Ectodermal cell (in vitro differentiated cells): Measurements from ENCODE around the gene PIGW.

Experiments
- H3K27ac ChIP-seq: 2 replicates; pipeline ENCODE4 v1.7.0; 2013; ENCODE audit warnings: mild to moderate bottlenecking, low read depth, low read length; ENCODE audit not compliant: insufficient read depth, poor library complexity, severe bottlenecking
- H3K27me3 ChIP-seq: 2 replicates; pipeline ENCODE4 v1.7.0; 2013; ENCODE audit warnings: mild to moderate bottlenecking, low read length; ENCODE audit not compliant: insufficient read depth, control insufficient read depth, poor library complexity, severe bottlenecking
- H3K36me3 ChIP-seq: one replicate; pipeline ENCODE4 v1.7.0; 2013; ENCODE audit warnings: low read length; ENCODE audit not compliant: control insufficient read depth, insufficient read depth
- H3K4me1 ChIP-seq: one replicate; pipeline ENCODE4 v1.7.0; 2013; ENCODE audit warnings: low read length; ENCODE audit not compliant: control insufficient read depth, insufficient read depth
- H3K4me3 ChIP-seq: 2 replicates; pipeline ENCODE4 v1.7.0; 2013; ENCODE audit warnings: low read depth, low read length, control low read depth; ENCODE audit not compliant: insufficient read depth
- H3K9me3 ChIP-seq: 2 replicates; pipeline ENCODE4 v1.7.0; 2013; ENCODE audit warnings: mild to moderate bottlenecking, low read length, moderate library complexity; ENCODE audit not compliant: control insufficient read depth
- WGBS, 2 experiments: methylation state at CpG; one replicate each; pipeline ENCODE4 v1.1.7; 2013; ENCODE audit warnings: missing lambda C conversion rate in 2 of 2; 5-methylcytosine and 5-hydroxymethylcytosine counted together

PIGW gene

DNA sequence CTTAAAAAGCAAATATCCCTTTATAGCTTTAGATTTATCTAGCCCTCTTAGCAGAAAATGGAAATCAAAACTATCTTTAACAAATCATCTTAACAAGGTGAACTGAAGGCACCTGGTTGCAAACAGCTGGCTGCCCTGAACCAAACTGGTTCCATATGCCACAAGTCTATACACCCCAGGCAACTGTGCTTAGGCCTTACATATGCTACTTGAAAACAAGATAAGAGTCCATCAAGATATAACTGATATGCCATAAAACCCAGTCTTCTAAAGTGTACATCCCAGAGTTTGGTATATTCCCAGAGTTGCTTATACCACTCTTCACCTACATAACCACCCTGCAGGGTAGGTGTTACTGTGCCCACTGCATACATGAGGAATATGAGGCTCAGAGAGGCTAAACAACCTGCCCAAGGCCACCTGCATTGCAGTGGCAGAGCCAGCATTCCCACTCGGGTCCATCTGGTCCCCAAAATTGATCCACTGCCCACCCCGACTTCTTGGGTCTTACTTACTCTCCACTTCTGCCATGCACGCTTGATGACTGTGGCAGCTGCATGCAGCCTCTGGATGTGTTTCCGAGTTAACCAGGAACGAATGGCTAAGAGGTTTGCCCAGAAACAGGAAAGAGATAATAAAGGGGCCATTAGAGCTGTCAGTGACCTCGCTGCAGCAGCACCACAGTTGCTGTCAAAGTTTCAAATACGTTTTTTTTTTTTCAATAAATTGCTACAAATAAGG, 36.1 kb upstream of the PIGW start:
- Histone ChIP-seq H3K27me3 (no peaks in the 10 kb centered on the region), H3K9me3 (no peaks in the 10 kb centered on the region), H3K4me3 (no peak overlapping the region), H3K4me1 (peaks cover 4% of the 10 kb centered on the region), H3K36me3 (peaks cover 28% of the 10 kb centered on the region), H3K27ac (peak overlapping the region; percentile 16)
- WGBS, 2 experiments: 94 to 95% methylated on average over 7 of the region's 7 CpGs

DNA sequence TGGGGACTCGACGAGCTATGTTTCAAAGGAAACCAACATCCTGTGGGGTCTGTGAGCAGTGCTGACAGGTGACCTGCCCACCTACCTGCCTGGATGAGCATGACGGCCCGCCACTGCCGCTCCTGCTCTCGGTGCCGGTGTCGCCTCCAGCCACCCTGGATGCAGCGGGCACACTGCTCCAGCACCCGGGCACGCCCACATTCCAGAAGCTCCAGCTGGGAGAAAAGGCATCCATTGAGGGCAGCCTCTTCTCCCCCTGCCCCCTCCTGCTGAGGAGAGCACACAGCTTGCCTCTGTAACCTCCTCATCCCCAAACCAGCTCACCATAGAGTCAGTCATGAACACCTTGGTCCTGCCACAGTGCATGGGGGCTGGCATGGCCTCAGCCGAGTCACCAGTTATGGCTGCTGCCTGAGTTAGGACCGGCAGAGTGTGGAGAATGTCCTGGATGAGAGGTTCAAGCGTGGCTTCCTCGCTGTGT, 34.0 kb upstream of the PIGW start:
- 93 to 94% methylated on average over 15 of the region's 15 CpGs for WGBS, 2 experiments
- peaks cover 3% of the 10 kb centered on the region for H3K4me1 ChIP-seq
- no peak overlapping the region for H3K27ac ChIP-seq
- H3K9me3 ChIP-seq: no peaks in the 10 kb centered on the region
- H3K36me3 ChIP-seq: peaks cover 36% of the 10 kb centered on the region
- H3K27me3 ChIP-seq: no peaks in the 10 kb centered on the region
- no peak overlapping the region for H3K4me3 ChIP-seq

DNA sequence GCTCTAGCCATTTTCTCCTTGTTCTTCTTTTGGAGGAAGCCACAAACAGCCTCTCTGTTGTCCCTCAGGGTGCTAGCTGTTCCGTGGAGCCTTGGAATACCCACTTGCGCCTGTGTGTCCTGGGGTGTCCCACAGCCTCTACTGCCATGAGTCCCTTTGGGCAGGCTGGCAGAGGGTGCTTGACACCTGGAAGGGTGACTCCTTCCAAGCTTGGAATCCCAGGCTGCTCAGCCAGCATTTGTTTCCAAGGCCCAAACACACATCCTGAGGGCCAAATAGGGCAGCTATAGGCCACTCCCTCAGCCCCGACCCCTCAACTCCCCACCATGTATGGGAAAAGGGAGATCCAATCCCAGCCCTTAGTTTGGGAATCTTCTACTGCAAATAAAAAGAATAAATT, 33.4 kb upstream of the PIGW start:
- H3K9me3 ChIP-seq: no peaks in the 10 kb centered on the region
- no peaks in the 10 kb centered on the region for H3K27me3 ChIP-seq
- H3K4me3 ChIP-seq: no peak overlapping the region
- H3K36me3 ChIP-seq: peaks cover 37% of the 10 kb centered on the region
- H3K27ac ChIP-seq: no peak overlapping the region
- 92 to 100% methylated on average over 3 of the region's 3 CpGs for WGBS, 2 experiments
- H3K4me1 ChIP-seq: no peaks in the 10 kb centered on the region

DNA sequence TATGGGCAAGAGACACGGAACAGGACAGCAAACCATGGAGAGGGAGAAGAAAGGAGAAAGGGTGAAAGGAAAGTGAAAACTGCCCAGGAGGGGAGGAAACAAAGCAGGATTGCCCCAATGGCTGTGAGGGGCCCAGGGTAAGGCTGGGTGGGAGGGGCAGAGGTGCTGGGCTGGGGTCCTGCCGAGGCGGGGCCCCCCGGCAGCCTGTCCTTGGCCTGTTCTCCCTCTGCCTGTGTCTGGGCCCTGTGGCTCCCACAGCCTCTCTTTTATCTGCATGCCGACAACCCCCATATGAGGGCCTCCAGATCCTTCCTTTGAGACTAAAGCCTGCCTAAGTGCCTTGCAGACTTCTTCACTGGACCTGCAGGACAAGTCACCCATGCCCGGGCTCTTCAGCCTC, 32.8 kb upstream of the PIGW start:
- Histone ChIP-seq H3K4me3 (no peak overlapping the region), H3K27me3 (no peaks in the 10 kb centered on the region), H3K9me3 (no peaks in the 10 kb centered on the region), H3K4me1 (no peaks in the 10 kb centered on the region), H3K36me3 (peaks cover 43% of the 10 kb centered on the region), H3K27ac (no peak overlapping the region)
- WGBS, 2 experiments: 90 to 94% methylated on average over 6 of the region's 6 CpGs

DNA sequence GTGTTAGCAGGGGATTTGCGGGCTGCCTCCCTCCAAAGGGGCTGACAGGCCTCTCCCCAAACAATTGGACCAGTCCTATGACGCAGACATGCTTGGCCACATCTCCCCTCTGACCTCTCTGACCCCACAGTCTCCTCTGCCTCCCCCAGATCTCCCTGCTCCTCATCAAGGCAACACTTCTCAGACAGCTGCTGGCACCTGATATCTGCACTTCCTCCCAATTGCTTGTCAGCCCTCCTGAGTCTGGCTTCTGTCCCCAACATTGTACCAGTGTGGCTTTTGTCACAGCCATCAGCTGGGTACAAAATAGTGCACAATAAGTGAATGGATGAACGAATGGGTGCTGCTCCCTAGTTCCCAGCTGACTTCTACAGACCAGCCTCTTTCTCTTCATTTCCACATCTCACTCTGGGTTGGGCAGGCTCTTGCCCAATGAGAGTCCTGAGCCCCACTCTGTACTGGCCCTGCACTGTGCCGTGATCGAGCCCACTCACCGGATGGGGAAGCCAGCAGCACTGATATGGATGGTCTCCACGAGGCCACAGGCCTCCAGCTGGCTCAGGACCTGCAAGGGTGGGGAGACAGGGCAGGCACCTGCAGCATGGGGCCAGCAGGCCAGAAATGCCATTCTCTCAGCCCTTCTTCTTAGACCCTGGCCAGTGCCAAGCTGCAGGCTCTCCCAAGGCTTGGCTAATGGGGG, 31.2 kb upstream of the PIGW start:
- no peaks in the 10 kb centered on the region for H3K4me1 ChIP-seq
- no peaks in the 10 kb centered on the region for H3K9me3 ChIP-seq
- 94 to 95% methylated on average over 7 of the region's 7 CpGs for WGBS, 2 experiments
- no peak overlapping the region for H3K4me3 ChIP-seq
- no peaks in the 10 kb centered on the region for H3K27me3 ChIP-seq
- H3K36me3 ChIP-seq: peaks cover 42% of the 10 kb centered on the region
- no peak overlapping the region for H3K27ac ChIP-seq

DNA sequence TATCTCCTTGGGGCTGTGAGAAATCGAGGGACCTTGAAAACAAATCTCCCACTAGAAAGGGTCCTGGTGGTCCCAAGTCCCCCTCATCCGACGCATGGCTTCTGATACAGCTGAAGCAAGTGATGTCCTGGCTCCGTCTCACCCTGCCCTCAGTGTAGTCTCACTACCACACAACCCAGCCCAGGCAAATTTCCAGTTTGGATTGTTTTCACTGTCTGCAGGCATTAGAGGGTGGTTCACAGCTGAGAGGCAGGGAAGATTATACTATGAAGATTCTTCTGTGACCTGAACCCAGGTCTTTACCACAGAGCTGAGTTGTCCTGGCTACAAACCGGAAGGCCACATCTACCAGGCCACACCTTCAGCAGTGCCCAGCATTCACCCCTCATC, 30.6 kb upstream of the PIGW start:
- 95 to 97% methylated on average over 5 of the region's 5 CpGs for WGBS, 2 experiments
- Histone ChIP-seq H3K9me3 (no peaks in the 10 kb centered on the region), H3K36me3 (peaks cover 42% of the 10 kb centered on the region), H3K27ac (no peak overlapping the region), H3K4me1 (no peaks in the 10 kb centered on the region), H3K27me3 (no peaks in the 10 kb centered on the region), H3K4me3 (no peak overlapping the region)

DNA sequence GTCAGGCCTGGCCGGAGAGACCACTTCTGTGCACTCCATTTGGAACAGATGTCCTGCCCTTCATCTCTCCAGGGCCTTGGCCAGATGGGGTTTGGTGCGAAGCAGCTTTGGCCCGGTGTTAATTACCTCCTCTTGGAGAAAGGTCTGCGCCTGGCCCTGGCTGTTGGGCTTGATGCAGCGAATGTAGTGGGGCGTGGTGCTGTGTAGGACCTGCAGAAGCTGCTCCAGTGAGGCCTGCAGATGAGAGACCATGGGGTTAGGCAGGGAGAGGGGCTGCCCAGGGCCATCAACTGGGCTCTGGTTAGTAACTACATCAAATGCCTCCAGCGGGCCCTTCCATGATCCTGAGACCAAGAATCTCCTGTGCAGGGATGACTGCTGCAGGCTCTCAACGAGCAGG, 29.6 kb upstream of the PIGW start:
- Histone ChIP-seq H3K4me1 (no peaks in the 10 kb centered on the region), H3K27me3 (no peaks in the 10 kb centered on the region), H3K9me3 (no peaks in the 10 kb centered on the region), H3K4me3 (no peak overlapping the region), H3K27ac (no peak overlapping the region), H3K36me3 (peaks cover 43% of the 10 kb centered on the region)
- 95 to 96% methylated on average over 8 of the region's 8 CpGs for WGBS, 2 experiments

DNA sequence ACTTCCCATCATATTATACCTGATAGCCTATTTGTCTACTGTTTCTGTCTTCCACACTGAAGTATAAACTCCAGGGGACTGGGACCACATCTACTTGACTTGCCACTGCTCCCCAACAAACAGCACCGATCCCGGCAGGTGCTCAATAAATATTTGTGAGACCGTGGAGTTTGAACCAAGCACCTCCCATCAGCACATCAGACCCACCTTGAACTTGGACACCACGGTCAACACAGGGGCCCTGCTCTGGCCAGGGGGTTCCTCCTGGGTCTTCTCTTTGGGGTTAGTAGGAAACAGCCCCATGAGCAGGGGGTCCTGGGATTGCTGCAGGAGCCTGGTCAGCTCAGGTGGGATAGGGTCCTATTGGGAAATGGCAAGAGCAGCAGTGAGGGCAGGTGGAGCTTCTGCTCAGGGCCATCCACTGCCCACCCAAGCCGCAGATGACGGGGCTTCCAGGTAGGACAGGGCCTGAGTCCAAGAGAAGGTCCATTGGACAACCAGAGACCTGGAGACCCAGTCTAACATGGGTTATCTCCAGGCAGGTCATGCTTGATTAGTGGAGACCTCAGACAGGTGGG, 28.4 kb upstream of the PIGW start:
- 85 to 88% methylated on average over 6 of the region's 6 CpGs for WGBS, 2 experiments
- peaks cover 43% of the 10 kb centered on the region for H3K36me3 ChIP-seq

DNA sequence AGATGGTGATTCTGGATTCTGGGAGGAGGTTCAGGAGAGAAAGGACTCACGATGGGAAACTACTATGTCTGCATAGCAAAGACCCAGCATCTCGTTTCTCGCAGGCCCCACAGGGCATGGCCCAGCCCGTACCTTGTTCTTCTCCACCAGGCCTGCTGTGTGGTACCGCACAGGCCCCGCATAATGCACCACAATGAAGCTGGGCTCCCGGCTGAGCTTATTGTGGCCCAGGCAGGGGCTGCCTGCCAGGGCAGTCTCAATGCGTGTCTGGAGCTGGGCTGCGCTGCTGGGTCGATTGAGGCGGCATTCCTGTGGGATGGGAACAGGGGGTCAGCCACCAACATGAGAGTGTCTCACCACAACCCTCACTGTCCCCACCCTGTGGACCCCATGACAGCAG, 28.0 kb upstream of the PIGW start:
- 94 to 95% methylated on average over 11 of the region's 11 CpGs for WGBS, 2 experiments
- H3K36me3 ChIP-seq: peaks cover 43% of the 10 kb centered on the region
- H3K4me1 ChIP-seq: no peaks in the 10 kb centered on the region
- no peak overlapping the region for H3K4me3 ChIP-seq
- no peaks in the 10 kb centered on the region for H3K27me3 ChIP-seq
- no peaks in the 10 kb centered on the region for H3K9me3 ChIP-seq
- H3K27ac ChIP-seq: no peak overlapping the region

More for the DNA sequence above, 28.4 kb upstream of the PIGW start:
- Histone ChIP-seq H3K9me3 (no peaks in the 10 kb centered on the region), H3K27ac (no peak overlapping the region), H3K4me1 (no peaks in the 10 kb centered on the region), H3K4me3 (no peak overlapping the region), H3K27me3 (no peaks in the 10 kb centered on the region)

DNA sequence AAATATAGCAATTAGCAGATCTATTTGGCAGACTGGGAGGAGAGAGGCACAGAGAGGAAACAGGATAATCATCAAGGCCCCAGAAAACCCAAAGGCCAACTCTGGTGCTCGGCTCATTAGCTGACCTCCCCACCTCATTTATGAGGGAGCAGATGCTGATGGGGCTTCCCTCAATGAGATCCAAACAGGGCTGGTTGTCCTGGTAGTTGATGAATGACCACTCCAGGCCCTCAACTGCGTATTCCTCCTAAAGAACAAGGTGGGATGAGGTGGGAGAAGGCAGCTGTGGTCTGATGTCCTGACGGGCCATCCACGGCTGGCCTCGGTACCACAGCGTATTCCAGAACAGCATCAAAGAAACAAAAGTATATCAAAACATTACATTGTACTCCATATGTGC, 27.5 kb upstream of the PIGW start:
- Histone ChIP-seq H3K36me3 (peaks cover 43% of the 10 kb centered on the region), H3K4me3 (no peak overlapping the region), H3K9me3 (no peaks in the 10 kb centered on the region), H3K27ac (no peak overlapping the region), H3K4me1 (no peaks in the 10 kb centered on the region), H3K27me3 (no peaks in the 10 kb centered on the region)
- WGBS, 2 experiments: 94 to 99% methylated on average over 2 to 6 of the region's 6 CpGs
